ENCODE results near the gene USP11. TPM values are rescaled to one million over a fixed set of nuclear protein-coding genes. Genes with fewer than 3 reads are reported as not detected.

The USP11 gene
- 10 to 100 TPM; 13.5 to 18.8 (median 16.0) TPM for total RNA-seq

- Mint-ChIP-seq H3K4me3 (peak within 1 kb of the TSS; percentile 88), H3K4me1 (ENCODE audit: low read depth) (peaks cover 17% of the 10 kb centered on the region), H3K27me3 (ENCODE audit: low read depth) (no peaks in the 10 kb centered on the region), H3K9me3 (no peaks in the 10 kb centered on the region), H3K36me3 (ENCODE audit: insufficient read depth) (peaks cover 12% of the 10 kb centered on the region)
- DNase-seq, result peak; percentile 39
- peak; percentile 23 to 32 for ATAC-seq
Measured at GRCh38 chrX:47232803-47233332, at the start of gene USP11. Gene USP11, plus strand, starts transcription at chrX:47233009. Its CDS starts 35 bp downstream, at chrX:47233044.

DNA sequence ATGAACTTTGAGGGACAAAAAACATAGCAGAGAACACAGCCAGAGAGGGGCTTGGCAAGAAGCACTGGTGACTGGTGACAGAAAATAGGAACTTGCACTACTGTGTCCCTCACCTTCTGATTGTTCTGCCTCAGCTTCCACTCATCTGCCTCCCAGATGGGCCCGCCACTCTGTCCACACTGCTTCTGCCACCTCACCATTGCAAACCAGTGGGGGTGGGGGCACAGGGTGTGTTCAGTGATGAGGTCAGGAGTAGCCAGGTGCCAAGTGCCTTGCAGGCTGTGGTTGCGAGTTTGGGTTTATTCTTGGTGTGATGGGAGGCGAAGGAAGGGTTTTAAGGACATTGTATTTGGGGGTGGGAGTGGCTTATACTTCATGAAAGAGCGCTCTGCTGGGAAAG lies 48.3 kb upstream of the USP11 start:
- Mint-ChIP-seq H3K4me3 (no peak overlapping the region), H3K4me1 (ENCODE audit: low read depth) (peaks cover 13% of the 10 kb centered on the region), H3K27me3 (ENCODE audit: low read depth) (no peaks in the 10 kb centered on the region), H3K36me3 (ENCODE audit: insufficient read depth) (peaks cover 5% of the 10 kb centered on the region), H3K9me3 (no peaks in the 10 kb centered on the region)
- DNase-seq (no peak), ATAC-seq (no peak)

DNA sequence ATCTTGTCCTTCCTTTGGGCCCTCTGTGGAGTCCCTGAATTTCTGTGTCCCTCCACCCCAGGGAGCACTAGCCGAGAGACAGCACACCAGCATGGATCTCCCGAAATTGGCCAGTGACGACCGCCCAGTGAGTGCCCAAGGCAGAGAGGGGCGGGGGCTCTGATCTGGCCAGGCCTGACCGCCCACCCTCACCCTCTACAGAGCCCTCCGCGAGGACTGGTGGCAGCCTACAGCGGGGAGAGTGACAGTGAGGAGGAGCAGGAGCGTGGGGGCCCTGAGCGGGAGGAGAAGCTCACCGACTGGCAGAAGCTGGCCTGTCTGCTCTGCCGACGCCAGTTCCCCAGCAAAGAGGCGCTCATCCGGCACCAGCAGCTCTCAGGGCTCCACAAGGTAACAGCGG lies 47.6 kb upstream of the USP11 start:
- Mint-ChIP-seq H3K36me3 (ENCODE audit: insufficient read depth) (peaks cover 4% of the 10 kb centered on the region), H3K4me1 (ENCODE audit: low read depth) (peaks cover 13% of the 10 kb centered on the region), H3K9me3 (no peaks in the 10 kb centered on the region), H3K27me3 (ENCODE audit: low read depth) (no peaks in the 10 kb centered on the region), H3K4me3 (no peak overlapping the region)
- no peak for ATAC-seq
- DNase-seq, result no peak

DNA sequence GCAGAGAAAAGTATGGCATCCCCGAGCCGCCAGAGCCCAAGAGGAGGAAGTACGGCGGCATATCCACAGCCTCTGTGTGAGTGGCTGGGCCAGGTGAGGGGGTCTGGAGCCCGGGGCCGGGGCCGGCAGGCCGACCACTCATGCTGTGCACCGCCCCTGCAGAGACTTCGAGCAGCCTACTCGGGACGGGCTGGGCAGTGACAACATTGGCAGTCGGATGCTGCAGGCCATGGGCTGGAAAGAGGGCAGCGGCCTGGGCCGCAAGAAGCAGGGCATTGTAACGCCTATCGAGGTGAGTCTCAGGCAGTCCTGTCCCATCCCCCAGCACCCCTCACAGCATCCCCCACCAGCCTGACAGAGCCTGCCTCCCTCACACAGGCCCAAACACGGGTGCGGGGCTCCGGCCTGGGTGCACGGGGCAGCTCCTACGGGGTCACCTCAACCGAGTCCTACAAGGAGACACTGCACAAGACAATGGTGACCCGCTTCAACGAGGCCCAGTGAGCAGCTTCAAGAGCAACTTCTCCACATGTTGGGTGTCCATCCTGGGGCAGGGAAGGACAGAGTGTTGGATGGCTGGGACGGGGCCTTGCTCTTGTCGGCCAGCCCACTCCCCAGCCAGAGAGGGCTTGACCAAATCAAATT lies 46.6 kb upstream of the USP11 start:
- DNase-seq (no peak), ATAC-seq (no peak)
- Mint-ChIP-seq H3K36me3 (ENCODE audit: insufficient read depth) (peaks cover 4% of the 10 kb centered on the region), H3K27me3 (ENCODE audit: low read depth) (no peaks in the 10 kb centered on the region), H3K4me3 (no peak overlapping the region), H3K4me1 (ENCODE audit: low read depth) (peaks cover 19% of the 10 kb centered on the region), H3K9me3 (no peaks in the 10 kb centered on the region)

- H3K9me3 Mint-ChIP-seq, result no peaks in the 10 kb centered on the region
- ATAC-seq, result no peak
- peaks cover 20% of the 10 kb centered on the region for H3K4me1 Mint-ChIP-seq (ENCODE audit: low read depth)
- DNase-seq, result no peak
- no peak overlapping the region for H3K4me3 Mint-ChIP-seq
- no peaks in the 10 kb centered on the region for H3K27me3 Mint-ChIP-seq (ENCODE audit: low read depth)
- peaks cover 4% of the 10 kb centered on the region for H3K36me3 Mint-ChIP-seq (ENCODE audit: insufficient read depth)
Measured at GRCh38 chrX:47187106-47187677, 45.6 kb upstream of the USP11 start.

GRCh38 chrX:47189906-47190305 lies 42.9 kb upstream of the USP11 start:
- Mint-ChIP-seq H3K36me3 (ENCODE audit: insufficient read depth) (peaks cover 2% of the 10 kb centered on the region), H3K4me1 (ENCODE audit: low read depth) (peaks cover 31% of the 10 kb centered on the region), H3K4me3 (no peak overlapping the region), H3K27me3 (ENCODE audit: low read depth) (no peaks in the 10 kb centered on the region), H3K9me3 (no peaks in the 10 kb centered on the region)
- DNase-seq, result no peak
- ATAC-seq, result no peak

DNA sequence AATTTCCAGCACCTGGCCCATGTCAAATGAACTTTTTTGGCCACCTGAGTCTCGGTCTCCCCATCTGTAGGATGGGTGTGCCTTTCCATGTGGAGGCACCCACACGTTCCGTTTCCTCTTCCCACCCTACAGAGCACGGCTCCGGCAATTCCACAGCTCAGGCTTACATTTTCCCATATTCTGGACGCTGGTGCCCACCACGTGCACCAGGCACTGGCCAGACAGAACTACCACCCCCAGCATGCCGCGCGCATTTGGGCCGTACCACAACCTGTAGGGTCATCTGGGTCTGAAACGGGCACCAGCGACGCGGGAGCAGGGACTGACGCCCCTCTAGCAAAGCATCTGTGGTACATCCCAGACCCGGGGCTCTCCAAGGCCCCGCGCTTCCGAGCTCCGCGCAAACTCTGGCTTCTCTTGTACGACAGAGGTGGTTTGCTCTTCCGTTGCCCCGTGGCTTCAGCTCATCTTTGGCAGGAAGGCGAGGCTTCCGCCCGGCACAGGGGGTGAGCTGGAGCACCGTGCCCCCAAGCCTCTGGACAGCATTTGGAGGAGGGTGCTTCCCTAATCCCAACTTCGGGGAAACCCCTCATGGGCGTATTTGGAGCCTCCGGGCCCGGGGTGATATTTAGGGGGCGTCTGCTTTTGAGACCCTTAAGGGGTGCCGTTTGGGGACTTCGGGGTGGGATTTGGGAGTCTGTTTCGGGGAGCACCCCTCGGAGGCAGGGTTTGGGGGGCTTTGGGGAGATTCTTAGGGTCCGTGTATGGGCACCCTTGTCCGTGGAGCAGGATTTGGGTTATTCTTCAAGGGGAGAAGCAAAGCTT lies 42.2 kb upstream of the USP11 start:
- Mint-ChIP-seq H3K9me3 (no peaks in the 10 kb centered on the region), H3K4me3 (peak overlapping the region; percentile 94), H3K27me3 (ENCODE audit: low read depth) (no peaks in the 10 kb centered on the region), H3K36me3 (ENCODE audit: insufficient read depth) (peaks cover 4% of the 10 kb centered on the region), H3K4me1 (ENCODE audit: low read depth) (peaks cover 38% of the 10 kb centered on the region)
- DNase-seq (peak; percentile 74), ATAC-seq (peak; percentile 75 to 78)

DNA sequence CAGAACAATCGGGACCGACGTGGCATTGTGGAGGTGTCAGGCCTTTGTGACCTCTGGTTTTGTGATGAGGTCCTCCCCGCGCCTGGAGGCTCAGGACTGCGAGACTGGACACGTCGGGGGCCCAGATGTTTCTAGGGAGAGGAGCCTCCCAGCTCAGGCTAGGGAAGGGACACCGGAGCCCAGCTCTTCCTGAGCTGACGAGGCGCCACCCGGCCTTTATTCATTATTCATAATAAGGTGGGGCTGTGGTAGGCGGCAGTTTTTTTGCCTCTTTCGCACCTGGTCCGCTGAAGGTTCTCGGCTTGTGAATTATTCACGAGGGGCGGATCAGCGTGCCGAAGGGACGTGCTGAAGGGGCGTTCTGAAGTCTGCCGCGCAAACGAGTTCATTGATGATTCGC lies 41.5 kb upstream of the USP11 start:
- Mint-ChIP-seq H3K27me3 (ENCODE audit: low read depth) (no peaks in the 10 kb centered on the region), H3K9me3 (no peaks in the 10 kb centered on the region), H3K36me3 (ENCODE audit: insufficient read depth) (peaks cover 10% of the 10 kb centered on the region), H3K4me1 (ENCODE audit: low read depth) (peaks cover 45% of the 10 kb centered on the region), H3K4me3 (peak overlapping the region; percentile 94)
- DNase-seq, result peak; percentile 48
- peak; percentile 14 to 23 for ATAC-seq

GRCh38 chrX:47191806-47192401 lies 40.9 kb upstream of the USP11 start:
- Mint-ChIP-seq H3K27me3 (ENCODE audit: low read depth) (no peaks in the 10 kb centered on the region), H3K36me3 (ENCODE audit: insufficient read depth) (peaks cover 10% of the 10 kb centered on the region), H3K4me3 (peak overlapping the region; percentile 94), H3K4me1 (ENCODE audit: low read depth) (peaks cover 51% of the 10 kb centered on the region), H3K9me3 (no peaks in the 10 kb centered on the region)
- DNase-seq, result no peak
- ATAC-seq, result no peak

GRCh38 chrX:47193475-47194193 lies 39.2 kb upstream of the USP11 start, which contains the start of gene UBA1:
Gene UBA1, plus strand, starts transcription at chrX:47193829. Its CDS starts 4,974 bp downstream, at chrX:47198803.
- H3K9me3 Mint-ChIP-seq, result no peaks in the 10 kb centered on the region
- peak; percentile 70 to 81 for ATAC-seq
- H3K27me3 Mint-ChIP-seq (ENCODE audit: low read depth), result no peaks in the 10 kb centered on the region
- peaks cover 10% of the 10 kb centered on the region for H3K36me3 Mint-ChIP-seq (ENCODE audit: insufficient read depth)
- peak within 1 kb of the TSS; percentile 89 for H3K4me3 Mint-ChIP-seq
- peak; percentile 97 for DNase-seq
- peaks cover 58% of the 10 kb centered on the region for H3K4me1 Mint-ChIP-seq (ENCODE audit: low read depth)

- no peak for DNase-seq
- ATAC-seq, result no peak
- Mint-ChIP-seq H3K36me3 (ENCODE audit: insufficient read depth) (peaks cover 15% of the 10 kb centered on the region), H3K4me1 (ENCODE audit: low read depth) (peaks cover 55% of the 10 kb centered on the region), H3K9me3 (no peaks in the 10 kb centered on the region), H3K27me3 (ENCODE audit: low read depth) (no peaks in the 10 kb centered on the region), H3K4me3 (peak overlapping the region; percentile 89)
Measured at GRCh38 chrX:47194194-47194787, 38.5 kb upstream of the USP11 start.

DNA sequence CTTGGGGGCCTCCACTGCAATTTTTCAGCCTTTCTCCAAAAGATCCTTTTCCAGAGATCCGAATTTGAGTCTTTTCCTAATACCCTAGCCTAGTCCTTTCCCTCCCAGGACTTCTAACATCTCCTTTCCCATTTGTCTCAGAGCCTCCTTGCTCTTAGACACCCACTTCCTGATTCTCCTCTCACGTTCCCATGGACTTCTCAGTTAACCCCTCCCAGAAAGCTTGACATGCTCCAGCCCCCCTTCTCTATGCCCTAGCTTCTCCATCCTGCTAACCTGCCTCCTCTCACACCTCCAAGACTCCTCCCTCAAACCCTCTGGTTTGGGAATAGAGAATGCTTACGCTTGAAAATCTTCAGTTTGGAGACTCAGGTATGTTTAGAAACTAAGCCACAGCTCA lies 36.7 kb upstream of the USP11 start:
- H3K9me3 Mint-ChIP-seq, result no peaks in the 10 kb centered on the region
- peak overlapping the region; percentile 89 for H3K4me3 Mint-ChIP-seq
- H3K27me3 Mint-ChIP-seq (ENCODE audit: low read depth), result no peaks in the 10 kb centered on the region
- DNase-seq (no peak), ATAC-seq (no peak)
- H3K4me1 Mint-ChIP-seq (ENCODE audit: low read depth), result peaks cover 48% of the 10 kb centered on the region
- peaks cover 22% of the 10 kb centered on the region for H3K36me3 Mint-ChIP-seq (ENCODE audit: insufficient read depth)

DNA sequence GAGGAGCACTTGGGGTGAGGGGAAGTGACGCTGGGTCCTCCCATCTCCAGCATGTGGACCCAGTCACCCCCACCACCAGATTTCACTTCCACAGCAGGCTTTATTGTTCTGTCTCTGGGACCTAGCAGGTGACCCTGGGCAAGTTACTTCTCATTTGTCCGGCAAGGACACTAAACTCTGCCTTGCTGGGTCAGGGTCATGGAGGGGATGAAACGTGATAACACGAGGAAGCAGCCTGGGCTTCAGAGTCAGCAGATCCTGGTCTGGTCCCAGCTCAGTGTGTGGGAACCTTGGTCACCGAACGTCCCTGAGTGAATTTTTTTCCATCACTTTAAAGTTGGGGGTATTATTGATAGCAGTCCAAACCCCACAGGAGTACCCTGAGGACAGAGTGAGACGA lies 35.3 kb upstream of the USP11 start:
- H3K27me3 Mint-ChIP-seq (ENCODE audit: low read depth), result no peaks in the 10 kb centered on the region
- H3K9me3 Mint-ChIP-seq, result no peaks in the 10 kb centered on the region
- ATAC-seq (no peak), DNase-seq (no peak)
- H3K36me3 Mint-ChIP-seq (ENCODE audit: insufficient read depth), result peaks cover 31% of the 10 kb centered on the region
- H3K4me1 Mint-ChIP-seq (ENCODE audit: low read depth), result peaks cover 47% of the 10 kb centered on the region
- no peak overlapping the region for H3K4me3 Mint-ChIP-seq
